K562 (cell line): ENCODE results near the gene TMC6. TPM values are rescaled to one million over a fixed set of nuclear protein-coding genes. Genes with fewer than 3 reads are reported as not detected.
A peak's percentile ranks its signal among the peaks of the same experiment; 100 is the strongest.

Source experiments
- CREB1 ChIP-seq, 2 experiments: sonication (generic) in 1 of 2; formaldehyde crosslinking in 1 of 2; IDR thresholded peaks; 2 replicates each; pipeline versions ENCODE4 v1.6.1 to v1.8.0; 2012 to 2022; ENCODE audit warnings: inconsistent platforms in 1 of 2, mild to moderate bottlenecking in 1 of 2, missing genetic modification reagents in 1 of 2, moderate library complexity in 1 of 2
- FOXJ3 ChIP-seq: sonication (generic); formaldehyde crosslinking; IDR thresholded peaks from 2 replicates; pipeline ENCODE4 v1.4.0; 2020; ENCODE audit warnings: mild to moderate bottlenecking, missing genetic modification reagents
- GABPB1 ChIP-seq: sonication (generic); formaldehyde crosslinking; IDR thresholded peaks from 2 replicates; pipeline ENCODE4 v1.8.0; 2022; ENCODE audit warnings: mild to moderate bottlenecking, missing genetic modification reagents
- HDAC6 ChIP-seq: IDR thresholded peaks from 2 replicates; pipeline ENCODE4 v1.6.1; 2012; ENCODE audit warnings: low read depth, mild to moderate bottlenecking, control low read depth, inconsistent platforms, low read length, moderate library complexity
- HNRNPLL ChIP-seq: fragments of 200-400 bp; formaldehyde crosslinking; IDR thresholded peaks from 2 replicates; pipeline ENCODE4 v1.6.1; 2017; ENCODE audit warnings: low read length, low read depth, mild to moderate bottlenecking; ENCODE audit not compliant: poor library complexity, severe bottlenecking
- MAFG ChIP-seq: fragments of 450-650 bp; conservative IDR thresholded peaks from 2 replicates; pipeline ENCODE4 v1.6.1; 2016; ENCODE audit warnings: missing genetic modification characterization, missing compliant biosample characterization
- PHF8 ChIP-seq: fragments of 200-600 bp; sonication (generic); IDR thresholded peaks from 2 replicates; pipeline ENCODE4 v1.6.1; 2012; ENCODE audit warnings: mixed run types, mild to moderate bottlenecking, inconsistent platforms, low read length, moderate library complexity, borderline replicate concordance
- RFX1 ChIP-seq: fragments of 450-650 bp; IDR thresholded peaks from 2 replicates; pipeline ENCODE4 v1.6.1; 2016; ENCODE audit warnings: mild to moderate bottlenecking, moderate library complexity
- ZC3H8 ChIP-seq: fragments of 450-650 bp; IDR thresholded peaks from 2 replicates; pipeline ENCODE4 v1.6.1; 2017
- ZNF124 ChIP-seq: sonication (generic); formaldehyde crosslinking; IDR thresholded peaks from 2 replicates; pipeline ENCODE4 v1.8.1; 2022; ENCODE audit warnings: missing genetic modification reagents
- ZNF165 ChIP-seq: fragments of 250-450 bp; sonication (Bioruptor Pico); IDR thresholded peaks from 2 replicates; pipeline ENCODE4 v1.4.0; 2020; ENCODE audit warnings: borderline replicate concordance
- ZNF444 ChIP-seq: fragments of 250-450 bp; sonication (Bioruptor Pico); IDR thresholded peaks from 2 replicates; pipeline ENCODE4 v1.4.0; 2020; ENCODE audit warnings: mild to moderate bottlenecking, moderate library complexity
- ZNF75A ChIP-seq: fragments of 450-650 bp; formaldehyde crosslinking; IDR thresholded peaks from 2 replicates; pipeline ENCODE4 v1.4.0; 2020; ENCODE audit warnings: mild to moderate bottlenecking
- ZNF764 ChIP-seq: fragments of 250-450 bp; sonication (Bioruptor Pico); IDR thresholded peaks from 2 replicates; pipeline ENCODE4 v1.4.0; 2020; ENCODE audit warnings: low read depth, mild to moderate bottlenecking, moderate library complexity
- polyA plus RNA-seq, 8 experiments: library from polyadenylated mRNA; depleted of rRNA in 4 of 8; stranded (reverse) in 5 of 8; unstranded in 3 of 8; fragments of >200 nt; fragmentation: Nextera tagmentation in 2 of 8; fragmentation: Illumina TruSeq in 1 of 8; extraction: Ambion mirVana in 2 of 8; extraction: Trizol in 1 of 8; gene quantifications; 2 replicates each; pipeline versions ENCODE4 v1.2.1 to v1.2.3, GENCODE V29; 2011 to 2014; ENCODE audit warnings: inconsistent platforms in 1 of 8, missing spikeins in 1 of 8
- total RNA-seq, 7 experiments: library from RNA; depleted of rRNA in 6 of 7; stranded (reverse); fragments of >200 nt in 6 of 7; fragmentation: Illumina TruSeq in 2 of 7; extraction: Trizol in 2 of 7; gene quantifications; 2 replicates each; pipeline versions ENCODE4 v1.2.1 to v1.2.3, GENCODE V29; 2011 to 2021; ENCODE audit warnings: low replicate concordance in 1 of 7
- TF ChIP-seq, protein P1 (sequence below): fragments of 450-650 bp; formaldehyde crosslinking; IDR thresholded peaks from 2 replicates; pipeline ENCODE4 v1.4.0; 2020; ENCODE audit warnings: mild to moderate bottlenecking, moderate library complexity
- TF ChIP-seq, protein P2 (sequence below), 3 experiments: IDR thresholded peaks in 2 of 3; conservative IDR thresholded peaks in 1 of 3; 2 replicates each; pipeline ENCODE4 v1.5.1; 2011 to 2012; ENCODE audit warnings: low read length in 3 of 3, mild to moderate bottlenecking in 3 of 3, control low read depth in 2 of 3, improper control_type of control experiment in 1 of 3, inconsistent platforms in 1 of 3, low read depth in 1 of 3, mixed read lengths in 1 of 3, moderate library complexity in 1 of 3; ENCODE audit not compliant: insufficient read depth in 2 of 3
- TF ChIP-seq, protein P3 (sequence below): fragments of 250-450 bp; sonication (Bioruptor Pico); IDR thresholded peaks from 2 replicates; pipeline ENCODE4 v1.8.0; 2021; ENCODE audit warnings: borderline replicate concordance, mild to moderate bottlenecking, moderate library complexity; ENCODE audit not compliant: poor library complexity, severe bottlenecking
- TF ChIP-seq, protein P4 (sequence below): fragments of 250-450 bp; sonication (Bioruptor Pico); IDR thresholded peaks from 2 replicates; pipeline ENCODE4 v1.9.0; 2021; ENCODE audit warnings: mild to moderate bottlenecking, inconsistent platforms
- TF ChIP-seq, protein P5 (sequence below): sonication (generic); formaldehyde crosslinking; IDR thresholded peaks from 2 replicates; pipeline ENCODE4 v1.8.1; 2023; ENCODE audit warnings: mild to moderate bottlenecking, missing genetic modification reagents

Gene TMC6
- total and polyA plus RNA-seq, 9 of the 15 experiments (the other 6 are each of a cell fraction or from before 2014, with no cell fraction given), result 4.1 to 351 (median 66.9) TPM

DNA sequence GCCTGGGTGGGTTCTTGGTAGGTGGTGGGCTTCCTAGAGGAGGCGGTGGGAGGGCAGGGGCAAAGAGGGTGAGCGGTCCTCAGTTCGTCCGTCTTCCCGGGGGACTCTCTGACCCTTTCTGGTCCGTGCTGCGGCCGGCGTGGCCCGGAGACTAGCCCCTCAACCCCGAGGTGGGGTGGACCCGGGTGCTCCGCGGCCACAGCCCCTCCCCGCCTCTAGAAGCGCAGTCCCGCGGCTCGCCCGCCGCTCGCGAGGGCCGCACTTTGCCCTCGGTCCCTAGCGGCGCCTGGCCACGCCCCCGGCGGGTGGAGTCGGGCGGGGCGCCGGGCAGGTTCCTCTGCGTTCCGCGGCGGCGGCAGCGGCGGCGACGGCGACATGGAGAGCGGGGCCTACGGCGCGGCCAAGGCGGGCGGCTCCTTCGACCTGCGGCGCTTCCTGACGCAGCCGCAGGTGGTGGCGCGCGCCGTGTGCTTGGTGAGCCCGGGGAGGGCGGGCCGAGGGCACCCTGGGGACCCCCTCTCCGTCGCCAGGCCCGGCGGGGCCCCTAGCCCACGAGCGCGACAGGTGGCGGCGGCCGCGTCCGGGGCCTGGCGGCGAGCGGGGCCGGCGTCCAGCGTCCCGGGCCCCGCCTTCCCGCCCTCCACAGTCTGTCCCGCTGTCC lies 39.8 kb upstream of the TMC6 start, which contains the start of gene SYNGR2 (continued):
- TF ChIP-seq, protein P1, sequence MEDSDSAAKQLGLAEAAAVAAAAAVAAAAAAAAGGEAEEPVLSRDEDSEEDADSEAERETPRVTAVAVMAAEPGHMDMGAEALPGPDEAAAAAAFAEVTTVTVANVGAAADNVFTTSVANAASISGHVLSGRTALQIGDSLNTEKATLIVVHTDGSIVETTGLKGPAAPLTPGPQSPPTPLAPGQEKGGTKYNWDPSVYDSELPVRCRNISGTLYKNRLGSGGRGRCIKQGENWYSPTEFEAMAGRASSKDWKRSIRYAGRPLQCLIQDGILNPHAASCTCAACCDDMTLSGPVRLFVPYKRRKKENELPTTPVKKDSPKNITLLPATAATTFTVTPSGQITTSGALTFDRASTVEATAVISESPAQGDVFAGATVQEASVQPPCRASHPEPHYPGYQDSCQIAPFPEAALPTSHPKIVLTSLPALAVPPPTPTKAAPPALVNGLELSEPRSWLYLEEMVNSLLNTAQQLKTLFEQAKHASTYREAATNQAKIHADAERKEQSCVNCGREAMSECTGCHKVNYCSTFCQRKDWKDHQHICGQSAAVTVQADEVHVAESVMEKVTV (CRISPR knock-in tag), result no peak
- TF ChIP-seq HNRNPLL (no peak), FOXJ3 (no peak), MAFG (tag) (no peak), ZNF75A (CRISPR knock-in tag) (no peak), ZNF764 (CRISPR knock-in tag) (no peak), ZNF124 (CRISPR knock-in tag) (no peak), RFX1 (no peak), GABPB1 (0 out of 2 replicates have a peak, but pooled peaks have one; percentile 12), HDAC6 (no peak), CREB1 (IDR thresholded peaks at IDR 0.05) (0 out of 2 replicates have a peak, but pooled peaks have one; percentile 24), CREB1 (CRISPR knock-in tag; IDR thresholded peaks at IDR 0.05) (peak; percentile 48; the same call in 1 of the 2 replicates), ZNF444 (CRISPR knock-in tag) (no peak), ZNF165 (CRISPR knock-in tag) (no peak), ZC3H8 (no peak), PHF8 (peak; percentile 66; the same call in 1 of the 2 replicates)
- TF ChIP-seq, protein P2, sequence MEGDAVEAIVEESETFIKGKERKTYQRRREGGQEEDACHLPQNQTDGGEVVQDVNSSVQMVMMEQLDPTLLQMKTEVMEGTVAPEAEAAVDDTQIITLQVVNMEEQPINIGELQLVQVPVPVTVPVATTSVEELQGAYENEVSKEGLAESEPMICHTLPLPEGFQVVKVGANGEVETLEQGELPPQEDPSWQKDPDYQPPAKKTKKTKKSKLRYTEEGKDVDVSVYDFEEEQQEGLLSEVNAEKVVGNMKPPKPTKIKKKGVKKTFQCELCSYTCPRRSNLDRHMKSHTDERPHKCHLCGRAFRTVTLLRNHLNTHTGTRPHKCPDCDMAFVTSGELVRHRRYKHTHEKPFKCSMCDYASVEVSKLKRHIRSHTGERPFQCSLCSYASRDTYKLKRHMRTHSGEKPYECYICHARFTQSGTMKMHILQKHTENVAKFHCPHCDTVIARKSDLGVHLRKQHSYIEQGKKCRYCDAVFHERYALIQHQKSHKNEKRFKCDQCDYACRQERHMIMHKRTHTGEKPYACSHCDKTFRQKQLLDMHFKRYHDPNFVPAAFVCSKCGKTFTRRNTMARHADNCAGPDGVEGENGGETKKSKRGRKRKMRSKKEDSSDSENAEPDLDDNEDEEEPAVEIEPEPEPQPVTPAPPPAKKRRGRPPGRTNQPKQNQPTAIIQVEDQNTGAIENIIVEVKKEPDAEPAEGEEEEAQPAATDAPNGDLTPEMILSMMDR (IDR thresholded peaks at IDR 0.05 in 2 of 3, conservative IDR thresholded peaks at IDR 0.05 in 1 of 3; ENCODE audit: insufficient read depth in 2 of 3, low read depth in 1 of 3, low read length in 3 of 3), result no peak; a peak in 1 of 6 replicates
- TF ChIP-seq, protein P3, sequence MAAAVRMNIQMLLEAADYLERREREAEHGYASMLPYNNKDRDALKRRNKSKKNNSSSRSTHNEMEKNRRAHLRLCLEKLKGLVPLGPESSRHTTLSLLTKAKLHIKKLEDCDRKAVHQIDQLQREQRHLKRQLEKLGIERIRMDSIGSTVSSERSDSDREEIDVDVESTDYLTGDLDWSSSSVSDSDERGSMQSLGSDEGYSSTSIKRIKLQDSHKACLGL (CRISPR knock-in tag), result no peak
- TF ChIP-seq, protein P4, sequence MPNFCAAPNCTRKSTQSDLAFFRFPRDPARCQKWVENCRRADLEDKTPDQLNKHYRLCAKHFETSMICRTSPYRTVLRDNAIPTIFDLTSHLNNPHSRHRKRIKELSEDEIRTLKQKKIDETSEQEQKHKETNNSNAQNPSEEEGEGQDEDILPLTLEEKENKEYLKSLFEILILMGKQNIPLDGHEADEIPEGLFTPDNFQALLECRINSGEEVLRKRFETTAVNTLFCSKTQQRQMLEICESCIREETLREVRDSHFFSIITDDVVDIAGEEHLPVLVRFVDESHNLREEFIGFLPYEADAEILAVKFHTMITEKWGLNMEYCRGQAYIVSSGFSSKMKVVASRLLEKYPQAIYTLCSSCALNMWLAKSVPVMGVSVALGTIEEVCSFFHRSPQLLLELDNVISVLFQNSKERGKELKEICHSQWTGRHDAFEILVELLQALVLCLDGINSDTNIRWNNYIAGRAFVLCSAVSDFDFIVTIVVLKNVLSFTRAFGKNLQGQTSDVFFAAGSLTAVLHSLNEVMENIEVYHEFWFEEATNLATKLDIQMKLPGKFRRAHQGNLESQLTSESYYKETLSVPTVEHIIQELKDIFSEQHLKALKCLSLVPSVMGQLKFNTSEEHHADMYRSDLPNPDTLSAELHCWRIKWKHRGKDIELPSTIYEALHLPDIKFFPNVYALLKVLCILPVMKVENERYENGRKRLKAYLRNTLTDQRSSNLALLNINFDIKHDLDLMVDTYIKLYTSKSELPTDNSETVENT (CRISPR knock-in tag), result peak; percentile 79
- TF ChIP-seq, protein P5, sequence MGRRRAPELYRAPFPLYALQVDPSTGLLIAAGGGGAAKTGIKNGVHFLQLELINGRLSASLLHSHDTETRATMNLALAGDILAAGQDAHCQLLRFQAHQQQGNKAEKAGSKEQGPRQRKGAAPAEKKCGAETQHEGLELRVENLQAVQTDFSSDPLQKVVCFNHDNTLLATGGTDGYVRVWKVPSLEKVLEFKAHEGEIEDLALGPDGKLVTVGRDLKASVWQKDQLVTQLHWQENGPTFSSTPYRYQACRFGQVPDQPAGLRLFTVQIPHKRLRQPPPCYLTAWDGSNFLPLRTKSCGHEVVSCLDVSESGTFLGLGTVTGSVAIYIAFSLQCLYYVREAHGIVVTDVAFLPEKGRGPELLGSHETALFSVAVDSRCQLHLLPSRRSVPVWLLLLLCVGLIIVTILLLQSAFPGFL (CRISPR knock-in tag), result no peak
